Measurements from ENCODE around the gene ARNT2. TPM values are rescaled to one million over a fixed set of nuclear protein-coding genes. Genes with fewer than 3 reads are reported as not detected.

Gene ARNT2
- total RNA-seq, 1 donor from 2014 or later: 8.1 TPM

DNA sequence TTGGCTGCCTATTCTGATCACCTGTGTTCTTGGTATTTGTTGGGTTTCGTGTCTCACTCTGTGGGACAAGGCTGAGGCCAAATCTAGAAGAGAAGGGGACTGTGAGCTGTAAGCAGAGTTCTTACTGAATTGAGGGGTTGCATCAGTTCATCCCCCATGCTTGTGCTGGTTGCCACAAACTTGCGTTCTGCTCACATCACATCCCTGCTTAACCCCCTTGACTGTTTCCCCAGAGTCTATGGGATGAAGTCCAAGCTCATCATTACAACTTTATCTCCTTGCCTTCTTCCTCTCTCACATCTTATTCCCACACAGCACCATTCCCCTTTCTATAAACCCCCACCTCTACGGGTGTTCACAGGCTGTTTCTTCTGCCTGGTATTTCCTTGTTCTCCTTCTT is 147.2 kb downstream of the ARNT2 start:
- H3K4me3 ChIP-seq: no peak overlapping the region
- no peak overlapping the region for H3K27ac ChIP-seq
- TF ChIP-seq POLR2AphosphoS5 (IDR thresholded peaks at IDR 0.05; ENCODE audit: insufficient read depth in 1 of 2, low read depth in 1 of 2) (no peak), POLR2A (IDR thresholded peaks at IDR 0.05) (no peak)
- TF ChIP-seq, protein P1, sequence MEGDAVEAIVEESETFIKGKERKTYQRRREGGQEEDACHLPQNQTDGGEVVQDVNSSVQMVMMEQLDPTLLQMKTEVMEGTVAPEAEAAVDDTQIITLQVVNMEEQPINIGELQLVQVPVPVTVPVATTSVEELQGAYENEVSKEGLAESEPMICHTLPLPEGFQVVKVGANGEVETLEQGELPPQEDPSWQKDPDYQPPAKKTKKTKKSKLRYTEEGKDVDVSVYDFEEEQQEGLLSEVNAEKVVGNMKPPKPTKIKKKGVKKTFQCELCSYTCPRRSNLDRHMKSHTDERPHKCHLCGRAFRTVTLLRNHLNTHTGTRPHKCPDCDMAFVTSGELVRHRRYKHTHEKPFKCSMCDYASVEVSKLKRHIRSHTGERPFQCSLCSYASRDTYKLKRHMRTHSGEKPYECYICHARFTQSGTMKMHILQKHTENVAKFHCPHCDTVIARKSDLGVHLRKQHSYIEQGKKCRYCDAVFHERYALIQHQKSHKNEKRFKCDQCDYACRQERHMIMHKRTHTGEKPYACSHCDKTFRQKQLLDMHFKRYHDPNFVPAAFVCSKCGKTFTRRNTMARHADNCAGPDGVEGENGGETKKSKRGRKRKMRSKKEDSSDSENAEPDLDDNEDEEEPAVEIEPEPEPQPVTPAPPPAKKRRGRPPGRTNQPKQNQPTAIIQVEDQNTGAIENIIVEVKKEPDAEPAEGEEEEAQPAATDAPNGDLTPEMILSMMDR (IDR thresholded peaks at IDR 0.05): no peak
- H3K9me3 ChIP-seq: no peaks in the 10 kb centered on the region
- no peaks in the 10 kb centered on the region for H3K36me3 ChIP-seq
- intact Hi-C loops (cut with DNase I): no loop called here
- DNase-seq (ENCODE audit: extremely low spot score in 2 of 2): peak in 1 of 2 donors; percentile 65
- no peaks in the 10 kb centered on the region for H3K4me1 ChIP-seq
- H3K27me3 ChIP-seq: no peaks in the 10 kb centered on the region

DNA sequence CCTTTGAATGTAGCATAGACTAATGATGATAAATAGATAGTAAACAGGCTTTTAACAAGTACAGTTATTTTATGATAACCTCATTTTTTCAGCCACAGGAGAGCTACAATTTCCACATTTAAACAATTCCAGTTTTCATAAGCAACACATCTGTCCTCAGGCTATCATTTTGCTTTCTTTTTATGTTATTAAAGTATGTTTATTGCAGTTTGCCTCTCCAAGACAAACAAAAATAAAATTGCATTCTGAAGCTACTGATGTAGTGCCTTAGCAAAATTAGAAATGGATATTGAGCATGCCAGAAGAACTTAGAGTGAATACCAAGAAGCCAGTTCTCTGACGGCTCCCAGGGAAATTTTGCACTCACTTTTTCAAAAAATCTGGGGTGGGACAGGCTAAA is 150.4 kb downstream of the ARNT2 start:
- no peaks in the 10 kb centered on the region for H3K4me1 ChIP-seq
- TF ChIP-seq POLR2AphosphoS5 (IDR thresholded peaks at IDR 0.05; ENCODE audit: insufficient read depth in 1 of 2, low read depth in 1 of 2): no peak
- intact Hi-C loops (cut with DNase I): no loop called here
- no peak overlapping the region for H3K4me3 ChIP-seq
- no peak overlapping the region for H3K27ac ChIP-seq
- H3K36me3 ChIP-seq: no peaks in the 10 kb centered on the region
- DNase-seq (ENCODE audit: extremely low spot score in 2 of 2): peak in 1 of 2 donors; percentile 34
- no peaks in the 10 kb centered on the region for H3K27me3 ChIP-seq
- H3K9me3 ChIP-seq: no peaks in the 10 kb centered on the region

DNA sequence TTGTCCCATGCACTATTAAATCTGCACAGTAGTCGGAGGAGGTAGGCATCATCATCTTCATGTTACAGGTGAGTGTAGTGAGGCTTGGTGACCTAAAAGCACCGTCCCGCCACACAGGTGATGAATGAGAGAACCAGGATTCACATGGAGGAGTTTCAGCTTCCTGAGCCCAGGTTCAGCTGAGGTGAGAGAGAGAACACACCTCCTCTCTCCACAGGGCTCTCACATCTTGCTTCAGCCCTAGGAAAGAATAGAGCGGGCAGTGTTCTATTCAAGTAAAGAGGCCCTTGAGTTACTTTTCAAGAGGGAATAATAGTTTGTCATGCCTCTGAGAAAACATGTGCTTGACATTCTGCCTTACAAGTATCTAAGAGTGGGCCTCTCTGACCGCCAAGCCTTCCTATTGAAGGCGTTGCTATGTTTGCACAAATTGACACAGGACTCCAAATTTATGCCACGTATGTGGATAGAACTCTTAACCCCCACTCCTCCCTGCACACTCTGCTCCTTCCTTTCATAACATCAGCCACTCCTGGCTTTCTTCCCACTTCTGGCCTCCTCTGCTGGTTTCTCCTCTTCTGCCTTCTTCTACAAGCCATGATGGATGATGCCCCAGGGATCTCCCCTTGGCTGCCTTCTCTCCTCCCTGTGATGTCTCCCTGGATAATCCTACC is 152.6 kb downstream of the ARNT2 start:
- TF ChIP-seq POLR2A (IDR thresholded peaks at IDR 0.05) (no peak), POLR2AphosphoS5 (IDR thresholded peaks at IDR 0.05; ENCODE audit: insufficient read depth in 1 of 2, low read depth in 1 of 2) (no peak)
- TF ChIP-seq, protein P1 (IDR thresholded peaks at IDR 0.05): no peak
- Histone ChIP-seq H3K4me1 (no peaks in the 10 kb centered on the region), H3K36me3 (no peaks in the 10 kb centered on the region), H3K27me3 (no peaks in the 10 kb centered on the region), H3K9me3 (no peaks in the 10 kb centered on the region), H3K27ac (no peak overlapping the region), H3K4me3 (no peak overlapping the region)
- intact Hi-C loops (cut with DNase I): no loop called here
- DNase-seq (ENCODE audit: extremely low spot score in 2 of 2): peak in 1 of 2 donors; percentile 47

DNA sequence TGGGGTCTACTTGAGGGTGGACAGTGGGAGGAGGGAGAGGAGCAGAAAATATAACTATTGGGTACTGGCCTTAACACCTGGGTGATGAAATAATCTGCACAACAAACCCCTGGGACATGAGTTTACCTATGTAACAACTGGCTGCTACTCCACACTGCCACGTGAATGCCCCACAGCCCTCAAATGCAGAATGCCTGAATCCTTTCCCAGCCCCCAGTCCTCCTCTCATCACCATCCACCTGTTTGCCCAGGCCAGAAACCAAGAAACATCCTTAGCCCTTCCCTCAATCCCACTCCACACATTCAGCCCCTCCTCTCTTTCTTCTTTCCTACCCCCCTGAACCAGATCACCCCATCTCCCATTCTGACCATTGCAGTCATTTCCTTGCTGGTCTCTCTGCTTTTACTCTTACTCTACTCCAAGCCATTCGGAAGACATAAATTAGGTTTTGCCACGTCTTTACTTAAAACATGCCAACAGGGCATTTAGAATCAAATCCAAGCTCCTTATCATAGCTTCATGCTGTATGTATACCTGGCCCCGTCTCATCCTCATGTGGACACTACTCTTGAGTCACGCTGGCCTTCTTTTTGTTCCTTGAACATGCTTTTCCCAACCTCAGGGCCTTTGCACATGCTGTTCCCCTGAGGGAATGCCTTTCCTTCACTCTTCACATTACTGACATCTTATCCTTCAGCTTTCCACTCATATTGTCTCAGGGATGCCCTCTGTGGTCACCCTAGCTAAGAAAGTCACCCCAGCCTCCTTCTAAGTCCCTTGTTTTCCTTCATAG is 153.5 kb downstream of the ARNT2 start:
- TF ChIP-seq POLR2AphosphoS5 (IDR thresholded peaks at IDR 0.05; ENCODE audit: insufficient read depth in 1 of 2, low read depth in 1 of 2) (no peak), POLR2A (IDR thresholded peaks at IDR 0.05) (no peak)
- TF ChIP-seq, protein P1 (IDR thresholded peaks at IDR 0.05): no peak
- intact Hi-C loops (cut with DNase I): no loop called here
- peak in 1 of 2 donors; percentile 32 for DNase-seq (ENCODE audit: extremely low spot score in 2 of 2)
- Histone ChIP-seq H3K27ac (no peak overlapping the region), H3K4me1 (no peaks in the 10 kb centered on the region), H3K27me3 (no peaks in the 10 kb centered on the region), H3K36me3 (no peaks in the 10 kb centered on the region), H3K9me3 (no peaks in the 10 kb centered on the region), H3K4me3 (no peak overlapping the region)

DNA sequence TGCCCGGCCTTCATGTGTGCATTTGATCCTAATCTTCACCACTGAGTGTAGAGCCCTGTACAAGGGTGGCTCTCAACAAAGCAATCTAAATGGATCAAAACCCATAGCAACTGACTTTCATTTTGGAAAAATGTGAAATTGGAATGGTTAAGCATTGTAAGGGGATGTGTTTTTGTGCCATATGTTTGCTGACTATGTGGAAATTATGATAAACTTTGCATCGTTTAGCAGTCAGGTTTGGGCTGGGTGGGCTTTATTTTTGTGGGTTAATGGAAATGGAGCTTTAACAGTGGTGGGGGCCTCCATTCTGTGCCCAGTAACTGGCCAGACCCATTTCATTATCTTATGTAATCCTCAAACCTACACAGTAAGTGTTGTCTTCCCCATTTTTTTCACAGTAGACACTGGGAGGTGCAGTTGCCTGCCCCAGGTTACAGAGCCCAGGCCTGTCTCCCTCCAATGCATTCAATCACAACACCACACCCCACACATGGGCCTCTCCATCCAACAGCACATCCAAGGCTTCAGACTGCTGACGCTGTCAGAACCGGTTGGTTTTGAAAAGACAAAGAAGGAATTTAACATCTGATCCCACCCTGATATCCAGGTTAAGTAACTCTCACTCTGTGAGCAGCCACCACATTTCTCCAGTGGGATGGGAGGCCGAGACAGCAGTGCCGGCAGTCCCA is 154.6 kb downstream of the ARNT2 start:
- Histone ChIP-seq H3K36me3 (no peaks in the 10 kb centered on the region), H3K27me3 (no peaks in the 10 kb centered on the region), H3K27ac (no peak overlapping the region), H3K4me1 (no peaks in the 10 kb centered on the region), H3K9me3 (no peaks in the 10 kb centered on the region), H3K4me3 (no peak overlapping the region)
- TF ChIP-seq POLR2A (IDR thresholded peaks at IDR 0.05) (no peak), POLR2AphosphoS5 (IDR thresholded peaks at IDR 0.05; ENCODE audit: insufficient read depth in 1 of 2, low read depth in 1 of 2) (no peak)
- TF ChIP-seq, protein P1 (IDR thresholded peaks at IDR 0.05): no peak
- DNase-seq (ENCODE audit: extremely low spot score in 2 of 2): peak in 1 of 2 donors; percentile 49
- intact Hi-C loops (cut with DNase I): no loop called here

Data from vagina (tissue), 2 donors.